Measurements from ENCODE around the gene GPR158.

Gene GPR158

DNA sequence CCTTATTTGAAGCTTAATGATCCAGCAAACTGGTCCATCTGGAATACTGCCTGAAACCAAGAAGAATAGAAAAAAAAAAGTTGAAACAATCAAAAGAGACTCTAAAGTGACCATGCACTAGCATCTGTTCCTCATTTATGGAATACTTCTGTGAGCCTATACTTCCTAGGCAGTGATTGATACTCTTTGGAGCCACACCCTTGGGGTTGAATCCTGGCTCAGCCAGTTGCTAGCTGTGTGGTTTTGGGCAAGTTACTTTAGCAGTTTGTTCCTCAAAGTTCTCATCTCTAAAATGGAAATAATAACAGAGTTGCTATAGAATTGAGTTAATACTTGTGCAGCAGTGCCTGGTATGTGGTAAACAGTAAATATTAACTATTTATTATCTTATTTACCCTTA lies 208.9 kb downstream of the GPR158 start:
- no peak for DNase-seq (ENCODE audit: low read depth, low spot score)
- no peak overlapping the region for H3K4me3 ChIP-seq (ENCODE audit: low read length)

GRCh38 chr10:25384618-25385017 lies 209.8 kb downstream of the GPR158 start:
- no peak for DNase-seq (ENCODE audit: low read depth, low spot score)

DNA sequence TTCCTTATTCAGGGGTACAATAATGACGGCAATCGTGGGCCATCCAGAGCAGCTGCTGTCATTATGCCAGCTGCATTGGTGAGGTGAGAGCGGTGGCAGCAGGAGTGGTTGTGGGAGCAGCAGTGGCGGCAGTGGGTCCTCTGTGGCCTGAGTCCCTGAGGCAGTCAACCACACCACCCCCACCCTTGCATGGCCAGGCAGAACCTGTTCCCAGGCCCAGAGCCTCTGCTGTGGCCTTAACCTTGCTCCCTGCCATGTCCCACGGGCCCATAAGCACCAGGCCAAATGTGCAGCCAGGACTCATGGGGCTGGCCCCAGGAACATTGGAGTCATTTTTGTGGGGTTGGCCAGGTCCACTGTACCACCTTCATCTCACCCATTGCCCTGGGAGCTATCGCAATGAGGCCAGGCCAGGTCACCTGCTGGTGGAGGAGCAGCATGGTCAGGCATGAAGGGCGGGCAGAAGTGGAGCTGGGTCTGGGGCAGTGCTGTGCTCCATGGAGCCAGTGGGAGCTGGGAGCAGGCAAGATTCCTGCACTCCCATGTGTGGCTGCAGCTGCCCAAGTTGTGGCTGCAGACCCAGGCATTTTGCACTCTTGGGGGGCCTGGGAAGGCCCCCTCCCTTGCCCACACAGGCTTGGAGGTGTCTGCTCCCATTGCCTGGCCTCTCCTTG lies 213.5 kb downstream of the GPR158 start:
- H3K4me3 ChIP-seq (ENCODE audit: low read length): no peak overlapping the region
- DNase-seq (ENCODE audit: low read depth, low spot score): no peak

More at GRCh38 chr10:25384618-25385017, 209.8 kb downstream of the GPR158 start:
- H3K4me3 ChIP-seq (ENCODE audit: low read length): no peak overlapping the region

GRCh38 chr10:25388862-25389206 lies 214.0 kb downstream of the GPR158 start:
- DNase-seq (ENCODE audit: low read depth, low spot score): no peak
- no peak overlapping the region for H3K4me3 ChIP-seq (ENCODE audit: low read length)

GRCh38 chr10:25390733-25391132 lies 215.9 kb downstream of the GPR158 start:
- H3K4me3 ChIP-seq (ENCODE audit: low read length): no peak overlapping the region
- DNase-seq (ENCODE audit: low read depth, low spot score): no peak

GRCh38 chr10:25392132-25392531 lies 217.3 kb downstream of the GPR158 start:
- DNase-seq (ENCODE audit: low read depth, low spot score): no peak
- no peak overlapping the region for H3K4me3 ChIP-seq (ENCODE audit: low read length)

- no peak for DNase-seq (ENCODE audit: low read depth, low spot score)
- H3K4me3 ChIP-seq (ENCODE audit: low read length): no peak overlapping the region
These were observed 218.8 kb downstream of the GPR158 start for GRCh38 chr10:25393621-25394020.

DNA sequence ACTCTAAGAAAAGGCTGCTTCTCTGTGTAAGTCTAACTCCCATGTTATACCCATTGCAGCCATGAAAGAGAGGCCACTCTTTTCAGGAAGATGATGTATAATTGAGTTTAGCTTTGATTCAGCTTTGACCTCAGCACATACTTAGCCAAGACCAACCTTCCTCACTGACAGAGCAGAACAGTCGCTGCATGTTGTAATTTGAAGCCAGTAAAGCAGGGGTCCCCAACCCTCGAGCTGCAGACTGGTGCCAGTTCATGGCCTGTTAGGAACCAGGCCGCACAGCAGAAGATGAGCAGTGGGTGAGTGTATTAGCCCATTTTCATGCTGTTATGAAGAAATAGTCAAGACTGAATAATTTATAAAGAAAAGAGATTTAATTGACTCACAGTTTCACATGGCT lies 223.9 kb downstream of the GPR158 start:
- no peak for DNase-seq (ENCODE audit: low read depth, low spot score)
- no peak overlapping the region for H3K4me3 ChIP-seq (ENCODE audit: low read length)

- no peak for DNase-seq (ENCODE audit: low read depth, low spot score)
- no peak overlapping the region for H3K4me3 ChIP-seq (ENCODE audit: low read length)
These were observed 231.1 kb downstream of the GPR158 start for GRCh38 chr10:25405871-25406270.

DNA sequence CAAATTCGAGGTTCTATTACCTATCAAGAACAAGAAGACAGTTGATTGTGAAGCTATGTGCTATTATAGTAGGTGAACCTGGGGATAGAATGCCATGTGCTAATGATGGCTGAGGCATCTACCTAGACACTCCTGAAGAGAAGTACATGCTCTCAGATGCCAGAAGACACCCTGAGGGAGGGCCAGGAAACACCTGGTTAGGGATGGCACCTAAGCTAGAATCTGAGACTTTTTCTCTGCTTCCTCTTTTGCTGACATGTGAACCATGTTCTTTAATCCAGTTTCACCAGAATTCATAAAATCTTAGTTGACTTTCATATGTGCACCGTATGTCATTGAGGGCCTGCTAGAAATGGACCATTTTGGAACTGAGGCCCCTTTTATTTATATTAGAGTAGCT lies 242.8 kb downstream of the GPR158 start:
- no peak for DNase-seq (ENCODE audit: low read depth, low spot score)
- H3K4me3 ChIP-seq (ENCODE audit: low read length): no peak overlapping the region

- DNase-seq (ENCODE audit: low read depth, low spot score): no peak
- H3K4me3 ChIP-seq (ENCODE audit: low read length): no peak overlapping the region
These were observed 251.0 kb downstream of the GPR158 start for GRCh38 chr10:25425776-25426175.

DNA sequence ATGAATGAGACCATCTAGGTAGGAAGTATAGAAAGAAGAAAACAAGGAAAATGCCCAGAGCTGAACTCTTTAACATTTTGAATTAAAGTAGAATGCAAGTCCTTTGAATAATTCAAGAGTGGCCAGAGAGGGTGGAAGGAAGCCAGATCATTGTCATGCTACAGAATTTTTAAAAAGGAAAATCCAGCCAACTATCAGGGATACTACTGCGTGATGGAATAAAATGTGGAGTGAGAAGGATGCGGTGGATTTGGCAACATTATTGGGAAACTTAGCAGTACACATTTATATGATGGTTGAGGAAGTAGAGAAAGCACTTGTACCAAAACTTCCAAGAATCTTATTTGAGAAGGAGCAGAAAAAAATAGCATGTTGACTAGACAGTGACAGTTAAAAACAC lies 261.6 kb downstream of the GPR158 start:
- H3K4me3 ChIP-seq (ENCODE audit: low read length): no peak overlapping the region
- DNase-seq (ENCODE audit: low read depth, low spot score): no peak

DNA sequence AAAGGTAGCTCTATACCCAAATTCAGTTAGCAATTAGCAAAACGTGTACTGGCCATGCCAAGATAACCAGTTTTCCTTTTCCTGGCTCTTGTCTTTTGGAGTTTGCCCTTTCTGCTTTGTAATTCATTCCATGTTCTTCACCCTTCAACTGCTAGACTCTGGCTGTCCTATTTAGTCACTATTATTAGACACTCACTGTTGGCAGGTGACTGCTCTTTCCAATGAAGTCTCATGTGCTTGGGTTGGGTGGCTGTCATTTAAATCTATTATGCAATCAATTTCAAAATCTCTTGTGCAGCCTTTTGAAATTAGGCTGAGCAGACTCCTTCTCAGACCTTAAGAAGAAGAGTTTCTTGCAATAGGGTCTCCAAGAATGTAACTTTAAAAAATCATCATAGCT lies 266.5 kb downstream of the GPR158 start:
- DNase-seq (ENCODE audit: low read depth, low spot score): no peak
- H3K4me3 ChIP-seq (ENCODE audit: low read length): no peak overlapping the region

DNA sequence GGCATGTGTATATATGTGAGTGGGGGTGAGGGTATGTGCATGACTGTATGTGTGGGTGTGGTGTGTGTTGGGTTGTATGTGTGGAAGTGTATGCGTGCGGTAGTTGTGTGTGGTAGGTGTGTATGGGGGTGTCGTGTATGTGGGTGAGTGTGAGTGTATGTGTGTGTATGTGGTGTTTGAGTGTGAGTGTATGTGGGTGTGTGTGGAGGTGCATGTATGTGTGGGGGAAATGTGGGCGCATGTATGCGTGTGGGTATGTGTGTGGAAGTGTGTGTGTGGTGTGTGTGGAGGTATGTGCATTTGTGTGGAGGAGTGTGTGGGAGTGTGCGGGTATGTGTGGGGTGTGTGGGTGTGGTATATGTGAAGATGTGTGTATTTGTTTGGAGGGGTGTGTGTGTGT lies 269.5 kb downstream of the GPR158 start:
- H3K4me3 ChIP-seq (ENCODE audit: low read length): no peak overlapping the region
- no peak for DNase-seq (ENCODE audit: low read depth, low spot score)

GRCh38 chr10:25451401-25451800 lies 276.6 kb downstream of the GPR158 start:
- no peak for DNase-seq (ENCODE audit: low read depth, low spot score)

GRCh38 chr10:25453619-25454018 lies 278.8 kb downstream of the GPR158 start:
- DNase-seq (ENCODE audit: low read depth, low spot score): no peak
- H3K4me3 ChIP-seq (ENCODE audit: low read length): no peak overlapping the region

More at GRCh38 chr10:25451401-25451800, 276.6 kb downstream of the GPR158 start:
- H3K4me3 ChIP-seq (ENCODE audit: low read length): no peak overlapping the region

DNA sequence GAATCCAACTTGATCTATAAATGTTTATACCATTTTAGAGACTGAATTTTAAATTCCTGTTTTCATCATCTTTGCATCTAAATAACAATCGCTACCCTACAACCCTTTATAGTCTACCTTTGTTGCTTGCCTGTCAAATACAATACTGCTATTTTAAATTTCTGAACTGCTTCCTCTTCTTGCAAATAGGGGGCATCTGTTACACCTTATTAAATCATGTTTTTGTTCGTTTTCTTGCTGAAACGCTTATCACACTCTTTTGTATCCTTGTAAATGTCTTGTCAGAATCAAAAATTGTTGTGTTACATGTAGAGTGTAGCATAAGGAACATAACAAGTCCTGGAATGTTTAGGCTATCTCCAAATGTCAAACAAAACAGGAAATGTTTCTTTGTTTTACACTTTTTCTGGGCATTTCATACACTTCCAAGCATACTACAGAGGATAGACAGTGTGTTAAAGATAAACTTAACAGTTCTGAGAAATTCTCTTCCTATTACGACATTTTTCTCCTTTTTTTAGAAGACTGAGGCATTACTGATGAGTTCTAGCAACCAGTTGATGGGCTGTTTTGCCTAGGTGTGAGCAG lies 281.3 kb downstream of the GPR158 start:
- H3K4me3 ChIP-seq (ENCODE audit: low read length): no peak overlapping the region
- DNase-seq (ENCODE audit: low read depth, low spot score): no peak

DNA sequence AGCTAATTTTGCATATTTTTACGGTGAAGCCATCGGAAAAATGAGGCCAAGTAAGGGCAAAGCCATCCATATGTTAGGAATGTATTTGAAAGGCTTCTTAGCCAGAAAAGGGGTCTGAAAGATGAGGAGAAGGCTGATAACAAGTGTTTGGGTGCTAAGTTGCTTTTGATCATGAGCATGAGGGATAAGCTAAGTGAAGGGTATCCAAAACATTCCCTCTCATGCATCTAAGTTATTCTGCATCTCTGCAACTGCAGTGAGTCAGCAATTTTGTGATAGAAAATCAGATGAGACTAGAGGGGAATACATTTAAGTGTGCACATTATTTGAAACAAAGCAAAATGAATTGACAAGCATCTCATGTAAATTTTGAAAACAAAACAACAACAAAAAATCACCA lies 282.8 kb downstream of the GPR158 start:
- H3K4me3 ChIP-seq (ENCODE audit: low read length): no peak overlapping the region
- DNase-seq (ENCODE audit: low read depth, low spot score): no peak

GRCh38 chr10:25465582-25466372 lies 291.0 kb downstream of the GPR158 start:
- H3K4me3 ChIP-seq (ENCODE audit: low read length): no peak overlapping the region; the same call in 1 of the 2 replicates

DNA sequence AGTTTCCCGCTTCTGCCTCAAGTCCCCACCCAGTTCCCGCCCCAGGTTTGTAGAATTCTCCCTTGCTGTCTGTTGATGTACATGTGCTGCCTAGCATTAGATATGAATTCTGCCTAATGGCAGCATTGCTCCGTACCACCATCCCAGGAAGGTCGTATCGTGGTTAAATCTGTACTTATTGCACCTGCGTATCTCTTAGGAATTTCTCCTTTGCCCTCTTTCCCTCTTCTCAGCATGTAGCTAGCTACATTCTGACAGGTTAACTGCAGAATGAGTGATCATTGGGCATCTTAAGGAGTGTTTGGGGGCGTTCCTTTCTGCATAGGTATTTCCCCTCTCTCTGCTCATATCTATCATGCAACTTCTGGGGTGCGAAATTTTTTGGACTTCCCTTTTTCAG lies 293.1 kb downstream of the GPR158 start:
- no peak for DNase-seq (ENCODE audit: low read depth, low spot score)
- no peak overlapping the region for H3K4me3 ChIP-seq (ENCODE audit: low read length)

More at GRCh38 chr10:25465582-25466372, 291.0 kb downstream of the GPR158 start:
- DNase-seq (ENCODE audit: low read depth, low spot score): no peak

All from Jurkat, Clone E6-1 (cell line).